BJ (cell line): ENCODE data around the gene CACNA2D2. TPM values are rescaled to one million over a fixed set of nuclear protein-coding genes. Genes with fewer than 3 reads are reported as not detected.

Source experiments
- CTCF ChIA-PET: fragments of 350-600 bp; formaldehyde crosslinking; extraction: SDS; loops from one replicate; lab custom pipeline; 2021; ENCODE audit warnings: antibody characterized with exemption, inconsistent platforms; lab: Yijun Ruan, JAX
- POLR2A ChIA-PET: fragments of 300-600 bp; sonication (Branson Sonifier 250); formaldehyde crosslinking; extraction: SDS; loops from one replicate; lab custom pipeline; 2021; ENCODE audit warnings: antibody characterized with exemption; lab: Charles Lee
- DNase-seq: peaks from one replicate; pipeline ENCODE4 v3.0.0-alpha.2; 2011; ENCODE audit warnings: low read depth
- H3K27me3 ChIP-seq: 2 replicates; pipeline ENCODE4 v1.6.0; 2011; ENCODE audit warnings: low read length; ENCODE audit not compliant: control insufficient read depth, insufficient read depth
- H3K36me3 ChIP-seq: 2 replicates; pipeline ENCODE4 v1.5.1; 2011; ENCODE audit warnings: low read length; ENCODE audit not compliant: control insufficient read depth, insufficient read depth
- H3K4me3 ChIP-seq: 2 replicates; pipeline ENCODE4 v1.5.1; 2011; ENCODE audit warnings: low read depth, mild to moderate bottlenecking, control low read depth, low read length
- polyA plus RNA-seq: library from polyadenylated mRNA; depleted of rRNA; stranded (reverse); fragments of >200 nt; gene quantifications from 2 replicates; pipeline ENCODE4 v1.2.3, GENCODE V29; 2011
- TF ChIP-seq, protein P1 (sequence below): IDR thresholded peaks from 2 replicates; pipeline ENCODE4 v1.5.1; 2011; ENCODE audit warnings: low read depth, mild to moderate bottlenecking, control low read depth, inconsistent platforms, low read length, moderate library complexity; ENCODE audit not compliant: insufficient read depth

The CACNA2D2 gene
- polyA plus RNA-seq, 1 experiment: 0.11 TPM

DNA sequence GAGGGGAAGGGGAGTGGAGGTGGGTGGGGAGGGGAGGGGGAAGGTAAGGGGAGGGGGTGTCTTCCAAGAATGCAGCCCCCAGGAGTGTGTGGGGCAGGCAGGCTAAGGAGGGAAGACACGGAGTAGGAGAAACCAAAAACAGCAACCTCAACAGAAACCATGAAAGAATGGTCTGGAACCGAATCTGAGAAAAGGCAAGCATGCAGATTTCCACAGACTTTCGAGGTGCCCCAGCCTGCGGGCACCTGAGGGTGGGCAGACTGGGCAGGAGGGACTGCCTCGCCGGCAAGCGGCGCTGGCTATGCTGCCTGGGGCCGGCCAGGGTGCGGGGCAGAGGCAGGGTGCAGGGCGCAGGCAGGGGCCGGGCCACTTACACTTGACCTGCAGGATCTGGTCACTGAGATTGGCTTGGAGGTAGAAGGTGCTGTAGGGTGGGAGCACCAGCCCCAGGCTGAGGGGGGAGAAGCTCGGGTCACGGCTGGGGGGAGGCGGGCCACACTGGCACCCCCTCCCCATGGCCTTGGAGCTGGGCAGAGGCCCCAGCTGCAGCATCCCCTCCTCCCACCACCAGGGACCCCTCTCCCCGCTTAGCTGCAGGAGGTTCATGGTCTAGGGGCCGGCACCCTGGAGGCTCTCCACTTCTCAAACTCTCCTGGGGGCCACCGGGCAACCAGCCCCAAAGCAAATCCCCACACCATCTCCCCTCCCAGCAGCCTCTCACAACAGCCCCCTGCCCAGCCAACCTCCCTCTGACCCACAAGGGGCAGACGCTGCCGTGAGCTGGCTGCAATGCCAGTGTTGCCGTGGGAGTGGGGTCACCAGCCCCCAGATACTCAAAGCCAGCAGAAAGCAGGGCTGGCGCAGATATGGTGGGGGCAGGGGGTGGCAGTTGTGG lies 128.8 kb downstream of the CACNA2D2 start:
- ChIA-PET CTCF (interaction anchor here (1.9 kb wide), 1 partner anchor 11 kb away, joined by 5 read pairs; no protein-coding TSS in a partner anchor), POLR2A (no interaction called here)
- no peak for DNase-seq
- Histone ChIP-seq H3K4me3 (no peak overlapping the region), H3K27me3 (no peaks in the 10 kb centered on the region), H3K36me3 (no peaks in the 10 kb centered on the region)
- TF ChIP-seq, protein P1, sequence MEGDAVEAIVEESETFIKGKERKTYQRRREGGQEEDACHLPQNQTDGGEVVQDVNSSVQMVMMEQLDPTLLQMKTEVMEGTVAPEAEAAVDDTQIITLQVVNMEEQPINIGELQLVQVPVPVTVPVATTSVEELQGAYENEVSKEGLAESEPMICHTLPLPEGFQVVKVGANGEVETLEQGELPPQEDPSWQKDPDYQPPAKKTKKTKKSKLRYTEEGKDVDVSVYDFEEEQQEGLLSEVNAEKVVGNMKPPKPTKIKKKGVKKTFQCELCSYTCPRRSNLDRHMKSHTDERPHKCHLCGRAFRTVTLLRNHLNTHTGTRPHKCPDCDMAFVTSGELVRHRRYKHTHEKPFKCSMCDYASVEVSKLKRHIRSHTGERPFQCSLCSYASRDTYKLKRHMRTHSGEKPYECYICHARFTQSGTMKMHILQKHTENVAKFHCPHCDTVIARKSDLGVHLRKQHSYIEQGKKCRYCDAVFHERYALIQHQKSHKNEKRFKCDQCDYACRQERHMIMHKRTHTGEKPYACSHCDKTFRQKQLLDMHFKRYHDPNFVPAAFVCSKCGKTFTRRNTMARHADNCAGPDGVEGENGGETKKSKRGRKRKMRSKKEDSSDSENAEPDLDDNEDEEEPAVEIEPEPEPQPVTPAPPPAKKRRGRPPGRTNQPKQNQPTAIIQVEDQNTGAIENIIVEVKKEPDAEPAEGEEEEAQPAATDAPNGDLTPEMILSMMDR: no peak

DNA sequence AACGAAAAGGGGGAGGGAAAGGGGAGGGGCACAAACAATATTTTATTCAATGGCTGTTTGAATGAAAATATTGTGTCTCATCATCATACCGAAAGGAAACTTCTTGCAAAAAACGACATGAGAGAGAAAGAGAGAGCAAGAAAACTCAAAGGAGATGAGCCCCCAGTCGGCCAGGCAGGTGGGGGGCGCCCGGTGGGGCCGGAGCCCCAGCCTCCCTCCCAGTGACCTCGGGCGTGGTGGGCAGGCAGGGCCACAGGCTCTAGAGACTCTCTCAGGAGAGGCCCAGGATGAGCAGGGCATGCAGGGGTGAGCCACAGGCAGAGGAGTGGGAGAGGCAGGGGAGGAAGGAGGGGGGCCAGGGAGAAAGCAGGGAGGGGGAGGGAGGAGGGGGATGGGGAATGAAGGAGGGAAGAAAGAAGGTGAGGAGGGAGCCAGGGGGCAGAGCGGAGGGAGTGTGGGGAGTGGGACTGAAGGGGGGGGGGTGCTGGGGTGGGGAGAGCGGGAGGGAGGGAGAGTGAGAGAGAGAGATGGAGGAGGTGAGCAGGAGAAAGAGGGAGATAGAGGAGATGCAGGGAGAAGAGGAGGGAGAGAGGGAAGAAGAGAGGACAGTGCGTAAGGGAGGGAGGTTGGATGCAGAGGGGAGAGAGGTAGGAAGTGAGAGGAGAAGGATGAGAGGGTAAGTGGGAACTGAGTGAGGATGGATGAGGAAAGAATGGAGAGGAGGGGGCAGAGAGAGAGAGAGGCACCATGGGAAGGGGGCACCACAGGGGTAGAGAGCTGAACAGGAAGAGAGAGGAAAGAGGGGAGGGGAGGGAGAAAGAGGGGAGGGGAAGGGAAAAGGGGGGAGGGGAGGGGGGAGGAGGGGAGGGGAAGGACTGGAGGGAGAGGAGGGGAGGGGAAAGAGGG lies 130.0 kb downstream of the CACNA2D2 start:
- TF ChIP-seq, protein P1: no peak
- no peak overlapping the region for H3K4me3 ChIP-seq
- no peak for DNase-seq
- CTCF ChIA-PET: no interaction called here
- no peaks in the 10 kb centered on the region for H3K36me3 ChIP-seq
- H3K27me3 ChIP-seq: no peaks in the 10 kb centered on the region; the same call in 1 of the 2 replicates
- POLR2A ChIA-PET: no interaction called here

GRCh38 chr3:50372349-50372748 lies 131.1 kb downstream of the CACNA2D2 start:
- H3K36me3 ChIP-seq: no peaks in the 10 kb centered on the region
- no peak for DNase-seq
- H3K4me3 ChIP-seq: no peak overlapping the region
- CTCF ChIA-PET: interaction anchor here (0.6 kb wide), 1 partner anchor 63 kb away, joined by 3 read pairs; no protein-coding TSS in a partner anchor
- POLR2A ChIA-PET: no interaction called here
- H3K27me3 ChIP-seq: no peaks in the 10 kb centered on the region; the same call in none of the 2 replicates
- TF ChIP-seq, protein P1: no peak

- no peak for DNase-seq
- TF ChIP-seq, protein P1: no peak
- POLR2A ChIA-PET: no interaction called here
- no peaks in the 10 kb centered on the region; the same call in none of the 2 replicates for H3K27me3 ChIP-seq
- no peaks in the 10 kb centered on the region for H3K36me3 ChIP-seq
- no peak overlapping the region for H3K4me3 ChIP-seq
- CTCF ChIA-PET: interaction anchor here (1.8 kb wide), 1 partner anchor 24 kb away, joined by 6 read pairs; no protein-coding TSS in a partner anchor
Observed at GRCh38 chr3:50371133-50371685, 132.2 kb downstream of the CACNA2D2 start.
